ENCODE measurements around the gene GPR146. TPM values are rescaled to one million over a fixed set of nuclear protein-coding genes. Genes with fewer than 3 reads are reported as not detected.

The GPR146 gene
- total RNA-seq, 1 donor from 2014 or later, result 1.7 TPM

DNA sequence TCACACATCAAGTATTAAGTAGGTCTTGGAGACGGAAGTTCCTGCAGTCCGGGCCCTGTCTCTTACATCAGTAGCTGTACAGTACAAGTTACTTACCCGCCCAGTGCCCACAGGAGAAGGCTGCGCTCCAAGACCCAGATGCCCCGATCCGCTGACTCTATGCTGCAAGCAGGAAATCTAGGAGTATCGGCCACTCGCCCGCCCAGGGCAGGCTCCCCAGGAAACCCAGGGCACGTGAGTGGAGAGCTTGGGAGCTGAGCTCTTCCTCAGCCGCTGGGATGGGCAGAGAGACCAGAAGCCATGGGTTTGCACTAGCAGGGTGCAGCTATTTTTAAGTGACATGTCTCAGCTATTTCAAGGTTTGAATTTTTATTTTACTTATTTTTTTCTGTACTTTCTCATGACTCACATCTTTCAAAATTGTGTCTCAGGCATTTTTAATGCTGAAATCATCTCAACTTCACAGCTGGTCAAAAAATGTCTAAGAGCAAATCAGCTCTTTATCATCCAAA lies 41.6 kb downstream of the GPR146 start:
- no peak overlapping the region for H3K4me3 ChIP-seq (ENCODE audit: insufficient read depth, low read depth, low read length)
- H3K9me3 ChIP-seq (ENCODE audit: insufficient read depth, low read depth, low read length), result no peaks in the 10 kb centered on the region
- no peak overlapping the region for H3K9ac ChIP-seq (ENCODE audit: low read length)
- H3K4me2 ChIP-seq (ENCODE audit: low read length), result peak overlapping the region; percentile 87
- peaks cover 83% of the 10 kb centered on the region for H4K20me1 ChIP-seq (ENCODE audit: insufficient read depth, low read length)
- H3K4me1 Mint-ChIP-seq (ENCODE audit: low read depth, unreplicated experiment), result peaks cover 36% of the 10 kb centered on the region
- peak overlapping the region; percentile 83 for H3K27ac Mint-ChIP-seq (ENCODE audit: unreplicated experiment)
- no peak overlapping the region for H2AFZ ChIP-seq (ENCODE audit: low read depth, low read length)
- FAIRE-seq (no peak), DNase-seq (ENCODE audit: low read depth) (no peak)
- H3K4me3 Mint-ChIP-seq (ENCODE audit: unreplicated experiment), result peak overlapping the region; percentile 64
- no peaks in the 10 kb centered on the region for H3K79me2 ChIP-seq (ENCODE audit: insufficient read depth, low read length)
- TF ChIP-seq EZH2 (IDR thresholded peaks at IDR 0.05; ENCODE audit: insufficient read depth, low read length) (no peak), CTCF (IDR thresholded peaks at IDR 0.05; ENCODE audit: insufficient read depth, low read depth, low read length) (no peak)
- no peaks in the 10 kb centered on the region for H3K27me3 ChIP-seq (ENCODE audit: insufficient read depth, low read length)
- no peak overlapping the region for H3K27ac ChIP-seq (ENCODE audit: low read depth, low read length)
- H3K36me3 ChIP-seq (ENCODE audit: insufficient read depth, low read length), result no peaks in the 10 kb centered on the region
- H3K4me1 ChIP-seq (ENCODE audit: insufficient read depth, low read length), result peaks cover 56% of the 10 kb centered on the region
- no peaks in the 10 kb centered on the region for H3K9me3 Mint-ChIP-seq (ENCODE audit: unreplicated experiment)
- H3K27me3 Mint-ChIP-seq (ENCODE audit: low read depth, unreplicated experiment), result no peaks in the 10 kb centered on the region
- peaks cover 7% of the 10 kb centered on the region for H3K36me3 Mint-ChIP-seq (ENCODE audit: low read depth, unreplicated experiment)

- peak overlapping the region; percentile 99 for H3K27ac Mint-ChIP-seq (ENCODE audit: unreplicated experiment)
- TF ChIP-seq CTCF (IDR thresholded peaks at IDR 0.05; ENCODE audit: insufficient read depth, low read depth, low read length), result peak; percentile 46
- TF ChIP-seq EZH2 (IDR thresholded peaks at IDR 0.05; ENCODE audit: insufficient read depth, low read length), result no peak
- H3K9me3 Mint-ChIP-seq (ENCODE audit: unreplicated experiment), result no peaks in the 10 kb centered on the region
- H3K79me2 ChIP-seq (ENCODE audit: insufficient read depth, low read length), result no peaks in the 10 kb centered on the region
- peak overlapping the region; percentile 70 for H3K27ac ChIP-seq (ENCODE audit: low read depth, low read length)
- no peaks in the 10 kb centered on the region for H3K9me3 ChIP-seq (ENCODE audit: insufficient read depth, low read depth, low read length)
- peak overlapping the region; percentile 78 for H3K9ac ChIP-seq (ENCODE audit: low read length)
- H3K27me3 ChIP-seq (ENCODE audit: insufficient read depth, low read length), result no peaks in the 10 kb centered on the region
- DNase-seq (ENCODE audit: low read depth) (peak; percentile 45), FAIRE-seq (no peak)
- no peaks in the 10 kb centered on the region for H3K27me3 Mint-ChIP-seq (ENCODE audit: low read depth, unreplicated experiment)
- H3K36me3 Mint-ChIP-seq (ENCODE audit: low read depth, unreplicated experiment), result peaks cover 7% of the 10 kb centered on the region
- peaks cover 83% of the 10 kb centered on the region for H4K20me1 ChIP-seq (ENCODE audit: insufficient read depth, low read length)
- peak overlapping the region; percentile 52 for H3K4me3 ChIP-seq (ENCODE audit: insufficient read depth, low read depth, low read length)
- peaks cover 54% of the 10 kb centered on the region for H3K4me1 ChIP-seq (ENCODE audit: insufficient read depth, low read length)
- peak overlapping the region; percentile 73 for H2AFZ ChIP-seq (ENCODE audit: low read depth, low read length)
- H3K4me1 Mint-ChIP-seq (ENCODE audit: low read depth, unreplicated experiment), result peaks cover 42% of the 10 kb centered on the region
- H3K4me3 Mint-ChIP-seq (ENCODE audit: unreplicated experiment), result peak overlapping the region; percentile 90
- H3K36me3 ChIP-seq (ENCODE audit: insufficient read depth, low read length), result no peaks in the 10 kb centered on the region
- H3K4me2 ChIP-seq (ENCODE audit: low read length), result peak overlapping the region; percentile 87
Observed at GRCh38 chr7:1086588-1087464, 42.5 kb downstream of the GPR146 start.

DNA sequence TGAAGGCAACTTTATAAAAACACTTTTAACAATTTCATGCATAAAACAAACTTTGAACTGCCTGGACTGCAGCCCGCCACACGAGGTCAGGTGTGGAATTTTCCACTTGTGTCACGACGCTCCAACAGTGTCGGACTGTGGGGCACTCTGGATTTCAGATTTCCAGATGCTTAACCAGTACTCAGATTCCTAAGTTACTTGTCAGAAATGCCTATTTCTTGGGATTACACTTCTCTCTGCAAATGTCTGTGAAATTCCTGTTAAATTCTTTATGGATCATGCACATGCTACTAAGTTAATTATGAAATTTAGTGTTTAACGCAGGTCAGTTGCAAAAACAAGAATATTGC lies 43.1 kb downstream of the GPR146 start:
- DNase-seq (ENCODE audit: low read depth) (peak; percentile 43), FAIRE-seq (peak; percentile 76)
- Mint-ChIP-seq H3K27ac (ENCODE audit: unreplicated experiment) (peak overlapping the region; percentile 99), H3K9me3 (ENCODE audit: unreplicated experiment) (no peaks in the 10 kb centered on the region), H3K4me1 (ENCODE audit: low read depth, unreplicated experiment) (peaks cover 40% of the 10 kb centered on the region), H3K27me3 (ENCODE audit: low read depth, unreplicated experiment) (no peaks in the 10 kb centered on the region), H3K36me3 (ENCODE audit: low read depth, unreplicated experiment) (peaks cover 12% of the 10 kb centered on the region), H3K4me3 (ENCODE audit: unreplicated experiment) (peak overlapping the region; percentile 90)
- Histone ChIP-seq H3K79me2 (ENCODE audit: insufficient read depth, low read length) (no peaks in the 10 kb centered on the region), H3K4me3 (ENCODE audit: insufficient read depth, low read depth, low read length) (peak overlapping the region; percentile 52), H3K4me2 (ENCODE audit: low read length) (peak overlapping the region; percentile 87), H3K9me3 (ENCODE audit: insufficient read depth, low read depth, low read length) (no peaks in the 10 kb centered on the region), H3K9ac (ENCODE audit: low read length) (peak overlapping the region; percentile 78), H3K27me3 (ENCODE audit: insufficient read depth, low read length) (no peaks in the 10 kb centered on the region), H3K4me1 (ENCODE audit: insufficient read depth, low read length) (peaks cover 48% of the 10 kb centered on the region), H2AFZ (ENCODE audit: low read depth, low read length) (no peak overlapping the region), H3K36me3 (ENCODE audit: insufficient read depth, low read length) (no peaks in the 10 kb centered on the region), H4K20me1 (ENCODE audit: insufficient read depth, low read length) (peaks cover 79% of the 10 kb centered on the region), H3K27ac (ENCODE audit: low read depth, low read length) (no peak overlapping the region)
- TF ChIP-seq CTCF (IDR thresholded peaks at IDR 0.05; ENCODE audit: insufficient read depth, low read depth, low read length) (no peak), EZH2 (IDR thresholded peaks at IDR 0.05; ENCODE audit: insufficient read depth, low read length) (no peak)

All from astrocyte (in vitro differentiated cells and primary cell).